GM06990 (cell line): ENCODE data around the gene SERINC3.

Experiments used
- DNase-seq: peaks from one replicate; pipeline ENCODE4 v3.0.0-alpha.2; 2011; ENCODE audit not compliant: insufficient read length; ENCODE audit errors: extremely low read depth
- H3K27me3 ChIP-seq: replicated peaks from 2 replicates; pipeline ENCODE4 v1.6.0; 2011; ENCODE audit warnings: low read length; ENCODE audit not compliant: control insufficient read depth, insufficient read depth
- H3K36me3 ChIP-seq: 2 replicates; pipeline ENCODE4 v1.5.1; 2011; ENCODE audit warnings: low read length; ENCODE audit not compliant: control insufficient read depth, insufficient read depth
- H3K4me3 ChIP-seq: replicated peaks from 2 replicates; pipeline ENCODE4 v1.5.1; 2011; ENCODE audit warnings: low read depth, mild to moderate bottlenecking, control low read depth, low read length
- CTCF ChIP-seq: IDR thresholded peaks from 2 replicates; pipeline ENCODE4 v1.5.1; 2011; ENCODE audit warnings: low read length, control low read depth, mild to moderate bottlenecking, inconsistent platforms; ENCODE audit not compliant: insufficient read depth, poor library complexity, severe bottlenecking

The SERINC3 gene

GRCh38 chr20:44456611-44457010 is 65.3 kb downstream of the SERINC3 start:
- no peak for DNase-seq
- no peak for TF ChIP-seq CTCF
- Histone ChIP-seq H3K4me3 (no peak overlapping the region), H3K27me3 (no peaks in the 10 kb centered on the region), H3K36me3 (no peaks in the 10 kb centered on the region)

- Histone ChIP-seq H3K27me3 (no peaks in the 10 kb centered on the region), H3K36me3 (no peaks in the 10 kb centered on the region), H3K4me3 (no peak overlapping the region)
Observed at GRCh38 chr20:44455126-44455525, 66.7 kb downstream of the SERINC3 start.

GRCh38 chr20:44454306-44454963 is 67.4 kb downstream of the SERINC3 start:
- Histone ChIP-seq H3K4me3 (no peak overlapping the region), H3K36me3 (no peaks in the 10 kb centered on the region), H3K27me3 (no peaks in the 10 kb centered on the region)
- DNase-seq, result no peak
- no peak for TF ChIP-seq CTCF

More at GRCh38 chr20:44455126-44455525, 66.7 kb downstream of the SERINC3 start:
- no peak for DNase-seq
- no peak for TF ChIP-seq CTCF

- H3K4me3 ChIP-seq, result no peak overlapping the region
- no peaks in the 10 kb centered on the region for H3K36me3 ChIP-seq
- TF ChIP-seq CTCF, result no peak
- DNase-seq, result no peak
- no peaks in the 10 kb centered on the region for H3K27me3 ChIP-seq
Observed at GRCh38 chr20:44450903-44451450, 70.9 kb downstream of the SERINC3 start.

- no peak for DNase-seq
- no peak overlapping the region for H3K4me3 ChIP-seq
- H3K27me3 ChIP-seq, result no peaks in the 10 kb centered on the region
- no peak for TF ChIP-seq CTCF
- H3K36me3 ChIP-seq, result no peaks in the 10 kb centered on the region
Observed at GRCh38 chr20:44450281-44450889, 71.5 kb downstream of the SERINC3 start.
